Mononuclear cell (primary cell): ENCODE results near the gene SPIC. TPM values are rescaled to one million over a fixed set of nuclear protein-coding genes. Genes with fewer than 3 reads are reported as not detected.

ENCODE experiments used
- H3K27me3 ChIP-seq: 2 replicates; pipeline ENCODE4 v1.6.0; 2011; ENCODE audit warnings: low read length, control low read depth; ENCODE audit not compliant: insufficient read depth
- H3K4me1 ChIP-seq: 2 replicates; pipeline ENCODE4 v1.5.1; 2011; ENCODE audit warnings: mild to moderate bottlenecking, low read length, control low read depth; ENCODE audit not compliant: insufficient read depth
- H3K4me3 ChIP-seq: 2 replicates; pipeline ENCODE4 v1.5.1; 2011; ENCODE audit warnings: mild to moderate bottlenecking, low read length, moderate library complexity
- H3K9me3 ChIP-seq: 2 replicates; pipeline ENCODE4 v1.5.1; 2011; ENCODE audit warnings: low read depth, mild to moderate bottlenecking, control low read depth, low read length
- total RNA-seq: library from RNA; depleted of rRNA; stranded (reverse); fragments of >200 nt; gene quantifications from one replicate; pipeline ENCODE4 v1.2.3, GENCODE V29; 2012

Gene SPIC
- total RNA-seq, 1 donor: not detected

DNA sequence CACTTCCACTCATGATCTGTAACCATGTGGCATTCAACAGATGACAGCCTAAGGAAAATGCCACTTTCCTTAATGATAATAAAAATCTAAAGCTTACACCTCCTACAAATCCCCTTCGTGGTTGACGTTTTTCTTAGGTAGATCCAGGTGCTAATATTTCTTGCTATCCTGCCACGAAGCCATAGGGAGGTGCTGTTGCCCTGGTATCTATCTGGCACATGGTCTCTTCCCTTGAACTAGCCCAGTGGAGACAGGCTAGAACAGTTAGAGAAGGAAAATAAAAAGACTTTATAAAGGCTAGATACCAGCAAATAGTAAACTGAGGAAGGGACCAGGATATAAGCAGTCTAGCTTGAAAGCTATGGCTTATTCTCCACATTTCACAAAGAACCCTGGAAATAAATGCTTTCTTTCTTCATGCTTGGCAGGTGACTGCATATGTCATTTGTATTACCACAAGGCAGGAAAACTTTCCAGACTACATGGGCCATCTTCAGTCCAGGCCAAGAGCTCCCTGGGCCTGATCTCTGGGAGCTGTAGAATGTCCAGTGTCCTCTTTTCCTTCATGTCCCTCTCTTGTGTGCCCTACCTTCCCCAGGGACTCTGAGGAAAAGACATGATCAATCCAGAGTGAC lies 15.3 kb downstream of the SPIC start:
- Histone ChIP-seq H3K9me3 (no peaks in the 10 kb centered on the region), H3K4me3 (no peak overlapping the region), H3K4me1 (no peaks in the 10 kb centered on the region), H3K27me3 (no peaks in the 10 kb centered on the region)

DNA sequence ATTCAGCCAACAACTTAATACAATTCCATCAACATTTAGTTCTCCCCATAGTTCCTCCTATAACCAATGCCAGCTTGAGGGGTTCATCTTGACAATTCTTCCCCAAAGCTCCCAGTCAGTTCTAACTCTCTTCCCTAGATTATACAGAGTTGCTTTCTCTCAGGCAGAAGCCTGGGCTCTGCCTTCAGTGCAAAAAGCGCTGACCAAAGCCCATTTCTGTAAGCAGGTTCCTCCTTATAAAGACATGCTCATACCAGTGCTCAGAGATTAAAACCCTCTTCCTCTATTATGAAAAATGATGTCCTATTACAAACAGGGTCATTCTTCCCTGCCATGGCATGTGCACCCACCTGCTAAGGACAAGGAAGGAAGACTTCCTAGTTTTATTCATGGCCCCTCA lies 16.2 kb downstream of the SPIC start:
- no peaks in the 10 kb centered on the region for H3K27me3 ChIP-seq
- no peak overlapping the region for H3K4me3 ChIP-seq
- H3K9me3 ChIP-seq: no peaks in the 10 kb centered on the region
- no peaks in the 10 kb centered on the region for H3K4me1 ChIP-seq

DNA sequence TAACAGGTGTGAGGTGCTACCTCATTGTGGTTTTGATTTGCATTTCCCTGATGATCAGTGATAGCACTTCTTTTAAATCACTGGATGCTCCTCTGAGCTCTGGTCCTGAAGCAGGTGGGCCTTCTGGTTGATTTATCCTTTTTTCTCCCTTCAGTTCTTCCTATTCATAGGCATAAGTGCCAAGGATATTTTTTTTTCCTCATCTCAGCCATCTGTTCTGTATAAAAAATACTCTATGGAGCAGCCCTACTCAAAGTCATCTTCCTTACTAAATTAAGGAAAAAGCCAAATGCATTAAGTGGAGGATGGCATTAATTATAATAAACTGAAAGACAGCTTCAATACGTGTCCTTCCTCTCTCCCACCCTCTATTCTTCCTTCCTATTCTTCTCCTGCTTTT lies 18.4 kb downstream of the SPIC start:
- Histone ChIP-seq H3K4me1 (no peaks in the 10 kb centered on the region), H3K4me3 (no peak overlapping the region), H3K9me3 (no peaks in the 10 kb centered on the region), H3K27me3 (no peaks in the 10 kb centered on the region)

DNA sequence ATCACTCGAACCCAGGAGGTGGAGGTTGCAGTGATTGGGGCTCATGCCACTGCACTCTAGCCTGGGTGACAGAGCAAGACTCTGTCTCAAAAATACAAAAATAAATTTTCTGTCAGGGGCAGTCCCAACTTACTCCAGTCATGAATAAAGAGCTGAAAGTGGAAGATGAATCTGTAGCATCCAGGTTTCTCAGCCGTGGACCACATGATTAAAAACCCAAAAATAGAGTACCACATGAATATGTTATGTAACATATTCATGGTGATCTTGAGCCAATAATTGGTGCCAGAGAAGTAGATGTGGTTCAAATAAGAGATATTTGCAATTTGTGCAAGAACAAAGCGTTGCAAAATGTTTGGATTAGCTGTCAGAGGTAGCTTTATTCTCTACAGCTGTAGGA lies 23.1 kb downstream of the SPIC start:
- H3K9me3 ChIP-seq: no peaks in the 10 kb centered on the region
- no peak overlapping the region for H3K4me3 ChIP-seq
- H3K27me3 ChIP-seq: peaks cover 12% of the 10 kb centered on the region
- no peaks in the 10 kb centered on the region for H3K4me1 ChIP-seq

DNA sequence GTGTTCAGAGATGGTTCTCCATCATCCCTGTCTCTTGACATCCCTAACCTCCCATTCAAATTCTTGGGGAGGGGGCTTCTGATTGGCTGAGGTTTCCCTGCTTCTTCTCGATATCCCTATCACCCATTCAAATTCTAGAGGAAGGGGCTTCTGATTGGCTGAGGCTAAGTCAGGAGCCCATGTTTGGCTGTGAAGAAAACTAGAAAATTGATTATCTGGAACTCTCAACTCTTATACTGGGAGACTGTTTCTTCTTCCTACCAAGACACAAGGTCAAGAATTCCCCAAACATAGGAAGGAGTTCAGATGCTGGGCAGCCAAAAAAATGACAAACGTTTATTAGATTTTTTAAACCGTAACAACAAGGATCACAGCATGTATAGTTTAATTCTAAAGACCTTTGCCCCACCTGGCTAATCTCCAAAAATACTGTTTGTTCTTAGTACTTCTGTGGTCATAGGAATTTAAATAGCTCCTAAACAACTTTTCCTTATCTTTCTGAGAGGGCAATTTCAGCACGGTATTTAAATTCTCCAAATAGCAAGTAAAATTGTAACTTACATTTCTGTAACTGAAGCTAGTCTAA lies 26.4 kb downstream of the SPIC start:
- peaks cover 12% of the 10 kb centered on the region for H3K27me3 ChIP-seq
- no peaks in the 10 kb centered on the region for H3K4me1 ChIP-seq
- H3K9me3 ChIP-seq: no peaks in the 10 kb centered on the region
- no peak overlapping the region for H3K4me3 ChIP-seq

DNA sequence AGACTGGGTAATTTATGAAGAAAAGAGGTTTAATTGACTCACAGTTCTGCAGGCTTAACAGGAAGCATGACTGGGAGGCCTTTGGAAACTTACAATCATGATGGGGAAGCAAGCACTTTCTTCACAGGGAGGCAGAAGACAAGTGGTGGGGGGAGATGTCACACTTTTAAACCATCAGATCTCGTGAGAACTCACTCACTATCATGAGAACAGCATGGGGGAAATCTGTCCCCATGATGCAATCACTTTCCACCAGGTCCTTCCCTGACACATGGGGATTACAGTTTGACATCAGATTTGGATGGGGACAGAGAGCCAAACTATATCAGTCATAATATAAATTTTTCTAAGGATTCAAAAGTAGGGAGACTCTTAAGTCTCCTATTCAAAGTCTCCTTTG lies 46.0 kb downstream of the SPIC start:
- no peaks in the 10 kb centered on the region for H3K4me1 ChIP-seq
- no peak overlapping the region for H3K4me3 ChIP-seq
- no peaks in the 10 kb centered on the region for H3K27me3 ChIP-seq
- H3K9me3 ChIP-seq: no peaks in the 10 kb centered on the region

DNA sequence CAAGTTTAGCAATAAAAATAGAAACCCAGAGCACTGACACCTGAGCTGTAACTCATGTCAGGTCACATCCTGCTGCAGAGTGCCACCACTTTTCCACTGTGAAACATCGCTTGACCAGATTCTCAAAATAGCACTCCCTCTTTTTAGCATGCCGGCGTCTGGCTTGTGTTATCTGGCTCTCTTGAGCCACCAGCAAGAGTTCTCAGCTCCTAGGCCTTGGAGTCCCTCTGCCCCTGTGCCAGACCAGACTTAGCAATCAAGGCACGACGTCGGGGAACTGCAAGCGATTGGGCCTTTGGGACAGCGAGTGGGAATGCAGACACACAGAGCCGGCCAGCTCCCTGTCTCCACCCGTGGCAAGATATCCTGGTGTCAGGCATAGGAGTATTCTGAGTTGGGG lies 52.5 kb downstream of the SPIC start:
- Histone ChIP-seq H3K4me3 (no peak overlapping the region), H3K4me1 (no peaks in the 10 kb centered on the region), H3K9me3 (no peaks in the 10 kb centered on the region)

DNA sequence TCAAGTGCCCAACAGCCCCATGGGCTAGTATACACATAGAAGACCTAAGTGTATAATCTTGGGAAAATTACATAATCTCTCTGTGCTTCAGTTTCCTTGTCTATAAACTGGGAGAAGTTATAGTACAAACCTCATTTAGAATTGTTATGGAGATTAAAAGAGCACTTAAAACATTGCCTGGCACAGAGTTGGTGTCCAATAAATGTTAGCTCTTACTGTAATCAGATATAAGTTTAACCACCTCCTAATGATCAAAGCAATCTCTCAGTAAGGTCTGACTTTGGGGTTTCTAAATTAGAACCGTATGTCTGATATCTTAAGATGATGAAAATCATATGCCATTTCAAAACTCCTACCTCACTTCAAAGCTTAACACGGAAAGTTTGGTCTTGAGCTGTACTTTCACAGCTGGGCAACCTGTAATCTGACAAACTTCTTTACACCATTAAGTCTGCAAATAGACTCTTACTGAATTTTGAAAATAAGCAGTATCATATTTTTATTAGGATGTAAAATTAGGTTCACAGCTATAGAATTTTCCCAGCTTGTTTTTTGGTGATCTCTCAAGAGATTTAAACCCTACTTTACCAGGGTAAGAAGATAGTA lies 61.0 kb downstream of the SPIC start:
- H3K4me1 ChIP-seq: no peaks in the 10 kb centered on the region
- H3K27me3 ChIP-seq: peaks cover 3% of the 10 kb centered on the region
- H3K4me3 ChIP-seq: no peak overlapping the region
- no peaks in the 10 kb centered on the region for H3K9me3 ChIP-seq

More for the DNA sequence above, 52.5 kb downstream of the SPIC start:
- H3K27me3 ChIP-seq: no peaks in the 10 kb centered on the region

Other genes starting within 250 kb of the SPIC start
- 12.5 TPM for gene UTP20, start 195.2 kb upstream of the SPIC start, total RNA-seq
- 24.7 TPM for gene ARL1, start 67.6 kb upstream of the SPIC start, total RNA-seq
- not detected for gene MYBPC1, start 119.6 kb downstream of the SPIC start, total RNA-seq
- 33.9 TPM for gene CHPT1, start 222.3 kb downstream of the SPIC start, total RNA-seq